OCI-LY3 (cell line): ENCODE results near the gene GNG13.

Experiments
- CTCF ChIP-seq: fragments of 200-600, 300-600 bp; sonication (generic); IDR thresholded peaks from 2 replicates; pipeline ENCODE4 v1.5.1; 2014; ENCODE audit warnings: antibody characterized with exemption, low read length, low read depth
- EZH2phosphoT487 ChIP-seq: fragments of 200-600 bp; shearing (Covaris generic); IDR thresholded peaks from 2 replicates; pipeline ENCODE4 v1.6.1; 2018; ENCODE audit warnings: antibody characterized with exemption, mixed run types, low read depth

- TF ChIP-seq CTCF (no peak; the same call in none of the 2 replicates), EZH2phosphoT487 (no peak)
Measured at GRCh38 chr16:813916-814412, 13.4 kb upstream of the GNG13 start.
